ENCODE measurements around the gene AATK.
"Not testable (repeated sequence)": the region's sequence is repeated elsewhere in the genome, so short reads cannot be mapped to it uniquely, and the experiment has no call there.

AATK gene

GRCh38 chr17:81086789-81087551 is 79.1 kb downstream of the AATK start:
- FAIRE-seq, result no peak

DNA sequence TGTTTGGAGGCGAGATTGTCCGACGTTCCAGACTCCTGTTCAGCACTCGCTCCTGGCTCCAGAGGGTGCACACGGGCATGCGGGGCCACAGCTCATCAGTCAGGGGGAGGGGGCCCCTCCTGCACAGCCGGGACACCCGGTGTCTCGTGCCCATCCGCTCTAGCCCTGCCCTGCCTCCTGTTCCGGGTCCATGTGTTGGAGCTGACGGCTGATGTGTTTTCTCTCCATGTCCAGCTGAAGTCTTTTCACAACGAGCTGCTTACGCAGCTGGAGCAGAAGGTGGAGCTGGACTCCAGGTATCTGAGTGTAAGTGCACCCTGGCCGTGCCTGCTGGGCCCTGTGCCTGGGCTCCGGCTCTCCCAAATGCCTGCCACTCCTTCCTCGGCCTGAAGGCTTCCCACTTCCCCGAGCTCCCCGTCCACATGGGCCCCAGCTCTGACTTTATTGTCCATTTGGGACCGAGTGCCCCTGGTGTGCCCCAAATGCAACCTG is 80.6 kb downstream of the AATK start:
- FAIRE-seq, result no peak

GRCh38 chr17:81084680-81085419 is 81.2 kb downstream of the AATK start:
- FAIRE-seq, result no peak

DNA sequence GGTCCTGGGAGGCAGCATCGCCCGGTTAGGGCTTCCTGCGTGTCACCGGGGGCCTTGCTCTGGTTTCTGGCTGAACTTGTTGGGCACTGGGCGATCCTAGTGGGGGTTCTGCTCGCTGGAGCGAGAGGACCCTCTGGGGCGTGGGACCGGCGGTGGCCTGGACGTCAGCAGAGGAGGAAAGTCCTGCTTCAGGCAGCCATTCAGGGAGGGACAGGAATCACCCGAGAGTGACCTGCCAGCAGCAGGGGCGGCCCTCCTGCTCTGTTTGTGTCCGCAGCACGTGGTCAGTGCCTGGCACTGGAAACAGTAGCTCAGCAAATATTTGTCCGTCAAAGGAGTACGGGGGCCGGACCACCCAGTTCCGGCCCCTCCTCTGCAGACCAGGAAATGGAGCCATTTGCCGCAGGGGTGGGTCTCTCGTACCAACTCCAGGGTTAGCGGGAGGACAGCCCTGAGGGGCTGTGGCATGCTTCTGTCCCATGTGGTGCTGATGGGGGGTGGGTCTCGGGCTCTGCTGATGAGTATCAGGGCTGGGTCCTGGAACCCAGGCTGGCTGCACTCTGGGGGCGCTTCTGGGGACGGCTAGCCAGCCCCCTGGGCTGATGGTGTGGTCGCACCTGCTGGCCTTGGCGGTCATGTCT is 82.8 kb downstream of the AATK start:
- no peak for FAIRE-seq

DNA sequence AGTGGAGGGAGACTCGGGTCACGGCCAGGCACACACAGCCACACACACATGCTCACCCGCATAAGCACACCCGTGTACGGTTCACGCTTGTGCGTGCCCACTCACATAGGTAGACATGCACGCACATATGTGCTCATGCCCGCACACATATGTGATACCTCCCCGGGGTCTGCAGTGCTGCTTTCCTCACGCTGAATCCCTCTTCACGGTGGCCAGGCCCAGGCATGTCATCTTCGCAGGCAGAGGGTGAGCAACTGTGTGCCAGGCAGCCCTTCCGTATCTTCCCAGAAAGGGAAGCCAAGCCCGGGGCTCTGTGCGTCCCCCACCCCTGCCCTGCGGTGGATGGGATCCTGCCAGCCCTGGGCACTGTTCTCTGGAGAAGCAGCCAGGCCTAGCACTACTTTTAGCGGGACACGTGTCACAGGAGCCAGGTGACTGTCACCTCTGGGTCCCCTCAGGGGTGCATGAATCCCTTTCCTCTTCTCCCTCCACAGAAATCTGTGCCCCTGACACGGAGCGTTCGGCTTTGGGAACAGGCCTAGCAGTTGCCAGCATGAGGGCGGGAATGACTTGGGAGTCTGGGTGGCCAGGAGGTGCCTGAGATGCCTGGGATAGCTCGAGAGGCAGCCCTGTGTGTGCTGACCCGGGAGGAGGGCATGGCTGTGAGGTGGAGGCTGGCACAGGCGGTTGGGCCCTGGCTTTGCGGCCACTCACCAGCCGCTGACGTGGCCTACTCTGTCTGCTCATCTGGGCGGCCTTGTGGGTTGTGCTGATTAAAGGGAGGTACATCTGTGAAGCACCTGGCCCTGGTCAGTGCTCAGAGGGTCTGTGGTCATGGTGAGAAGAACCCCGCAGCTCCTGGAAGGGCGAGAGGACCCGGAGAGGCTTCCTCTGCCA is 83.6 kb downstream of the AATK start:
- FAIRE-seq, result no peak

DNA sequence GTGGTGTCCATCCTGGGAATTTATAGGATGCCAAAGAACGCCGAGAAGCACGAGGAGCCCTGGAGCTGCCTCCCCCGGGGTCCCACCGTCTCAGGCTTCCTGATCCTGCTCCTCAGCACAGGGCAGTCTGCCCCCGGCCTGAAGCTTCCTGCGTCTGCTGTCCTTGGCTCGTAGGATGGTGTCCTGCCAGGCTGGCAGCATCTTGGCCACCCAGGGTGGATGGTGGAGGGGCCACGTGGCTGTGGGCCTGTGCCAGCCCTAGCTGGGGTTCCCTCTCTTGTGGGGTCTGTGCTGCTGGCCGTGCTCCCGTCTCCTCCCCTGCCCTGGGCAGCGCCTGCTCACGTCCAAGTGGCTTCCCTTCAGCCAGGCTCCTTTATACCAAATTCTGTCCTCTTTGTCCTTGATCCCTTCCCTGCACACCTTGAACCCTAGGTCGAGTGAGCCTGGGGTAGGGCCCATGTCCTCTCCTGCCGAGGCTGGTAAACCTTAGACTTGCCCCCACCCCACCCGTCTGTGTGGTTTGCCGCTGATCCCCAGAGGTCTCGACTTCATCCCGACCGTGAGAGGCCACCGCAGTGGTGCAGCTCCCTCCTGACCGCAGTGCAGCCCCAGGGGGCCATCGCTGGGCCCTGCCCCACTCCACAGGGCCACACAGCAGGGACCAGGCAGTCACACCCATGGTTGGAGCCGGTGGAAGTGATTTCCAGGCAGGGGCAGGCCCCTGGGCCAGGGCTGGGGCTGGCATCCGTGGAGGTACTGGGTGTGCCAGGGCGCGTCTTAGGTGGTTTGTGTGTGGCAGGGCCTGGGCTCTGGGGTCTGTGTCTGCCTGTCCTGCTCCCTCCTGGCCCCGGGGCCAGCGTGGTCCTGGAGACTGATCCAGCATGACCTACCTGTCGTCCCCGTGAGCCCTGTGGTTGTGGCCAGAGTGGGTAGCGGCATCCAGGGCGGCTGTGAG is 84.5 kb downstream of the AATK start:
- FAIRE-seq, result no peak

DNA sequence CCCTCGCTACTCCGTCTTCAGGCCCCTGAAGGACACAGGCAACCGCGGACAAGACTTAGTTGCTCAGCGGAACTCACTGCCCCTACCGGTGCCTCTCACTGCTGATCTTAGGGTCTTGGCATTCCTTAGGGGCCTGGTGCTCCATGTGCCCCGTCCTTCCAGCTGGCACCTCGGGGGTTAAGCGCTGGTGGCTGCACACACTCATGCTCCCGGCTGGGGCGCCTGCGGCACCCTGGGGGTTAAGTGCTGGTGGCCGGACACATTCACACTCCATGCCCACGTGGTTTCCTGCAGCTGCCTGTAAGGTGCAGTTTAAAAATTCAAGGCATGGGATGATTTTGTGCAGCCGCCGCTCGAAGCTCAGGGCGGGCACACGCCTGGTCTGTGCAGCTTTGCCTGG is 86.0 kb downstream of the AATK start:
- FAIRE-seq, result no peak

DNA sequence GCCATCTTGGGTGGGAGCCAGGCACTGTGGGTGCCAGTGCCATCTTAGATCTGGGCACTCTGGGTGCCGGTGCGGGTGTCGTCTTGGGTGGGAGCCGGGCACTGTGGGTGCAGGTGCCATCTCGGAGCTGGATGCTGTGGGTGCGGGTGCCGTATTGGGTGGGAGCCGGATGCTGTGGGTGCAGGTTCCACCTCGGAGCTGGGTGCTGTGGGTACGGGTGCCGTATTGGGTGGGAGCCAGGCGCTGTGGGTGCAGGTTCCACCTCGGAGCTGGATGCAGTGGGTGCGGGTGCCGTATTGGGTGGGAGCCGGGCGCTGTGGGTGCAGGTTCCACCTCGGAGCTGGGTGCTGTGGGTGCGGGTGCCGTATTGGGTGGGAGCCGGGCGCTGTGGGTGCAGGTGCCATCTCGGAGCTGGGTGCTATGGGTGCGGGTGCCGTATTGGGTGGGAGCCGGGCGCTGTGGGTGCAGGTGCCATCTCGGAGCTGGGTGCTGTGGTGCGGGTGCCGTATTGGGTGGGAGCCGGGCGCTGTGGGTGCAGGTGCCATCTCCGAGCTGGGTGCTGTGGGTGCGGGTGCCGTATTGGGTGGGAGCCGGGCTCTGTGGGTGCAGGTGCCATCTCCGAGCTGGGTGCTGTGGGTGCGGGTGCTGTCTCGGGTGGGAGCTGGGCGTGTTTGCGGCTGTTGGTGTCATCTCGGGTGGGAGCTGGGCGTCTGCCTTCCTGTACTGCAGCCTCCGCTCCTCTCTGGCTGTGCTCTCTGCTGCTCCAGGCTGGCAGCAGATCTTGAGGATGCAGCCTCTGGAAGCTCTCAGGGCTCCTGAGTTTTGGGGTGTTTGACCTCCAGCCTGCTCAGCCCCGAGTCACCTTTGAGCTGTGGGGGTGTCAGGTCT is 87.8 kb downstream of the AATK start:
- FAIRE-seq, result not testable (repeated sequence)

GRCh38 chr17:81076141-81076679 is 89.8 kb downstream of the AATK start:
- FAIRE-seq, result no peak

- FAIRE-seq, result no peak
Observed at GRCh38 chr17:81075307-81075706, 90.7 kb downstream of the AATK start.

DNA sequence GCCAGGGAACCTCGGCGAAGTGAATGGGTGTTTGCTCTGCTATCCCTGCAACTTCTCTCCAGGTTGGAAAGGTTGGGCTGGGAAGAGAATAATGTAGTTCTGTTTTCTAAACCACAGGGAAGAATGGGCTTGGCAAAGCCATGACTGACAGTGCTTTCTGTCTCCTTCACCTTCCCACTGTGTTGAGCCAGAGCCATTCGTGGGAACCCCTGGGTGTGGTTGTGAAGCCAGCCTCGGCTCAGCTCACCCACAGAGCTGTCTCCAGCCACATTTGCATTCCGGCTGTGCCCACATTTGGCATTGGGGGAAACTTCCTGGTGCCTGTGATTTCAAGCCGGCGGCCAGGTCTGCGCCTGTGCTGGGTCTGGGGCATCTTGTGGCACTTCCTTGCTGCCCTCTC is 91.1 kb downstream of the AATK start:
- no peak for FAIRE-seq

DNA sequence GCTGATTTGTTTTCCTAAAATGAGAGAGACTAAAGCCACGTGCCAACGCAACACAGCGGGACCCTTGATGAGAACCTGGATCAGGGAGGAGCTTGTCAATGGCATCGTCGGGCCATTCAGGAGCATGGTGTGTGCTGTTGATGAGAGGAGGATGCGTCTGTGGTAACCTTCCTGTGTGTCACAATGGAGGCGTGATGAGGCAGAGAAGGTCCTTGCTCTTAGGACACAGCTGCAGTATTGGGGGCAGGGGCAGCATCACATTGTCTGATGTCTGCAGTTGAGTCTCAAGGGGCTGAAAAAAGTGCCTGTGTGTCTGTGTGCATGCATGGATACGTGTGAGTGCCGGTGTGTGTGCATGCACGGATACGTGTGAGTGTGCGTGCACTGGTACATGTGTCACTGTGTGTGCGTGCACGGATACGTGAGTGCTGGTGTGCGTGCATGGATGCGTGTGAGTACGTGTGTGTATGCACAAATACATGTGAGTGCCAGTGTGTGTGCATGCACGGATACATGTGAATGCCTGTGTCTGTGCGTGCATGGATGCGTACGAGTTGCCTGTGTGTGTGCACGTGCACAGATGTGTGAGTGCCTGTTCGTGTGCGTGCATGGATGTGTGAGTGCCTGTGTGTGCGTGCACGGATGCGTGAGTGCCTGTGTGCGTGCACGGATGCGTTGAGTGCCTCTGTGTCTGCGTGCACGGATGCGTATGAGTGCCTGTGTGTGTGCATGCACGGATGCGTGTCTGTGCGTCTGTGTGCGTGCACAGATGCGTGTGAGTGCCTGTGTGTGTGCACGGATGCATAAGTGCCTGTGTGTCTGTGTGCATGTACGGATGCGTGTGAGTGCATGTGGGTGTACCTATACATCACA is 91.8 kb downstream of the AATK start:
- no peak for FAIRE-seq

- no peak for FAIRE-seq
Observed at GRCh38 chr17:81071761-81072741, 94.0 kb downstream of the AATK start.

DNA sequence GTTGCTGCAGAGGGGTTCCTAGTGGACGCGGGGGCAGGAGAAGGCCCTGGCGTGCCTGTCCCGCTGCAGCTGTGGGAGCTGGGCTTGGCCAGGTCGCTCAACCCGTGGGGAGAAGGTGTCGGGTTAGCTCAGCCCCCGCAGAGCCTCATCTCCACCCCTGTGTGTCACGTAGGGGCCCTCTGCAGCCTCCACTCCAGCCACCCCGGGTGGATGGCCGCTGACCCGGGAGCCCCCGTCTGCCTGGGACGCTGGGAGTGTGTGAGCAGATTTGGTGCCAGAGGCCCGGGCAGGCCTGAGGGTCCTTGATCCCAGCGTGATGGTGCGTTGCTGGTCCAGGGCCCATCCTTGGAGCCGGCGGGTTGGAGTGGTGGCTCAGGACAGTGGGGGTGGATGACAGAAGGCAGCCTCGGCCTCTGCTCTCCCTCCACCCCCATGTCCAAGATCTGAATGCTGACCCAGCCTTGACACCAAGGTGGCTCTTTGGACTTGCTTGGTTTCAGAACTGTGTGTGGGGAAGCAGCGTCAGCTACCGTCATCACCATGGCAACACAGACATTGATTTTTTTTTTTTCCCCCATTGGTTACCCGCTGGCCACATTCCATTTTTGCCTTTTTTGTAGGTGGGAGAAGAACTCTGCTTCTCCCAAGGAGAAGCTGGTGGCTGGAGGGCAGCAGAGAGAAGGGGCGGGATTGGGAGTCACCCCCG is 95.3 kb downstream of the AATK start:
- no peak for FAIRE-seq

DNA sequence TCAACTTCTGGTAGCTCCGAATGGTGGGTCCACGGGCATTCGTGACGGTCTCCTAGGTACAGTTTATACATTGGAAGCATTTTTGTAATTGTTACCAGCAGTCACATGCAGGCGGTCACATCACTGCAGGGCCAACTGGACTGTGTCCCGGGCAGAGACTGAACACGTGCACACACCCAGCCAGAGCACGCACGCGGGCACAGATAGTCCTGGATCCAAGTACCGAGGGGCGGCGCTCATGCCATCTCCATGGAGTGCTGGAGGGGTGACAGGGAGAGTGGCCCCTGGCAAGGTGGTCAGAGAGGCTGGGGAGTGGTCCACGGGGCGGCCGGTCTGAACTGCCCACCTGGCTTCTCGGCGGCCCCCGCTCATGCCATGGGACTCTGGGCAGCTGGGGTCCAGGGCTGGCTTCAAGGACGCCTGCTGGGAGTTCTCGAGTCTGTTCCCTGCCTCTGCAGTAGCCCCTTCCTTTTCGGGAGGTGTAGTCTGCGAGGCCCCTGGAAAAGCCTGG is 96.8 kb downstream of the AATK start:
- FAIRE-seq, result no peak

DNA sequence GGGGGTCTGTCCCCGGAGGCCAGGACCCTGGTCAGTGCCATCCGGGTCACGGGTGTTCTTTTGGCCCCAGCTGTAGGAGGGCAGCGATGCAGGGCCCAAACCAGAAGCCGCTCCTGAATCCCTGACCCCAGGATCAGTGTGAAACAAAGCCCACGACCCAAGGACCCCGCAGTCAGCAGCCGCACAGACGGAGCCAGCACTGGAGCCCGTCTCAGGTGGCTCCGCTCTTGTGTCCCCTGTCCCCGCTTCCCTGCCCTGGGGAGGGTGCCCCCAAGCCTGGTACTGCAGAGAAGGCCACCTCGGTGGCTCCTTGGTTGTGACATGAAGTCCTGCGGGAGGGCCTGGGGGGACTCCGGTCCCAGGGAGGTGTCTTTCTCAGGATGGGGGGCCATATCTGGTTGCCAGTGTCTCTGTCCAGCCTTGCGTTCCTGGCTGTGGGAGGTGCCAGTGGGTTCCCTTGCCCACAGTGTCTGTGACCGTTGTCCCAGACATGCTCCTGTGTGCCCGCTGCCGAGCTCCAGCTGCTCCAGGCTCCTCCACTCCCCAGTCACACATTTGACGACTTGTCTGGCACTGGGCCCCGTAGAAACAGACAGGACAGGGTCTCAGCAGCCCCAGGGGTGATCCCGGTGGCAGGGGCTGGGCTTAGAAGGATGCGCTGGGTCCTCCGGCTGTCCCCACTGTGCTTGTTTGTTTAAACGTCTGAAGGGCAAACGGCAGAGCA is 97.4 kb downstream of the AATK start:
- no peak for FAIRE-seq

All from A204.1 (cell line).